ENCODE results near the gene ADAMTS12.
"Not testable (repeated sequence)": the region's sequence is repeated elsewhere in the genome, so short reads cannot be mapped to it uniquely, and the experiment has no call there.

The ADAMTS12 gene

DNA sequence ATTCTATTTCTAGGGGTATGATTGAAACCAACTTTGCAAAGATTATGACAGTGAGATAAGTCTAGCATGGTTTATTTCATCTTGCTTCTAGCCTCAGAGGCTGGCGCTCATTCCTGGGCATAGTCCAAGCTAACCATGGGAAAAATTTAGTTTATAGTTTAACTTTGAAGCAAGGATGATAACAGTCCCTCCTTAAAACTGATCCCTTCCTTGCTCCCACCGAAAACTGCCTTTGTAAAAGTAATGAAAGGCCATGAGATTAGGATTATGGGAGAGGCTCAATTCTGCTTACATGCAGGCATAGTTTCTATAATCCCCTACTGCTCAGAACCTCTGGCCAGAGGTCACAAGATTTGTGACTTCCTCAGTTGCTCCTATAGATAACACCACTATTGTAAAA is 375.4 kb downstream of the ADAMTS12 start:
- FAIRE-seq (no peak), DNase-seq (ENCODE audit: insufficient read length, low spot score) (no peak)
- TF ChIP-seq SPI1 (IDR thresholded peaks at IDR 0.05; ENCODE audit: low read depth, low read length) = no peak
- TF ChIP-seq TAF1 (IDR thresholded peaks at IDR 0.05; ENCODE audit: low read depth, low read length) = no peak
- no peak for TF ChIP-seq PAX5 (IDR thresholded peaks at IDR 0.05; ENCODE audit: insufficient read depth, low read length, severe bottlenecking)

DNA sequence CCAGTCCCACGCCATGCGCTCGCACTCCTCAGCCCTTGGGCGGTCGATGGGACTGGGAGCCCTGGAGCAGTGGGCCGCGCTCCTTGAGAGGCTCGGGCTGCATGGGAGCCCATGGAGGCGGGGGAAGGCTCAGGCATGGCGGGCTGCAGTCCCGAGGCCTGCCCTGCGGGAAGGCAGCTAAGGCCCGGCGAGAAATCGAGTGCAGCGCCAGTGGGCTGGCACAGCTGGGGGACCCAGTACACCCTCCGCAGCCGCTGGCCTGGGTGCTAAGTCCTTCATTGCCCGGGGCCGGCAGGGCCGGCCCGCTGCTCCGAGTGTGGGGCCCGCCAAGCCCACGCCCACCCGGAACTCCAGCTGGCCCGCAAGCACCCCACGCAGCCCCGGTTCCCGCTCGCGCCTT is 376.4 kb downstream of the ADAMTS12 start:
- not testable (repeated sequence) for FAIRE-seq; DNase-seq (ENCODE audit: insufficient read length, low spot score)

DNA sequence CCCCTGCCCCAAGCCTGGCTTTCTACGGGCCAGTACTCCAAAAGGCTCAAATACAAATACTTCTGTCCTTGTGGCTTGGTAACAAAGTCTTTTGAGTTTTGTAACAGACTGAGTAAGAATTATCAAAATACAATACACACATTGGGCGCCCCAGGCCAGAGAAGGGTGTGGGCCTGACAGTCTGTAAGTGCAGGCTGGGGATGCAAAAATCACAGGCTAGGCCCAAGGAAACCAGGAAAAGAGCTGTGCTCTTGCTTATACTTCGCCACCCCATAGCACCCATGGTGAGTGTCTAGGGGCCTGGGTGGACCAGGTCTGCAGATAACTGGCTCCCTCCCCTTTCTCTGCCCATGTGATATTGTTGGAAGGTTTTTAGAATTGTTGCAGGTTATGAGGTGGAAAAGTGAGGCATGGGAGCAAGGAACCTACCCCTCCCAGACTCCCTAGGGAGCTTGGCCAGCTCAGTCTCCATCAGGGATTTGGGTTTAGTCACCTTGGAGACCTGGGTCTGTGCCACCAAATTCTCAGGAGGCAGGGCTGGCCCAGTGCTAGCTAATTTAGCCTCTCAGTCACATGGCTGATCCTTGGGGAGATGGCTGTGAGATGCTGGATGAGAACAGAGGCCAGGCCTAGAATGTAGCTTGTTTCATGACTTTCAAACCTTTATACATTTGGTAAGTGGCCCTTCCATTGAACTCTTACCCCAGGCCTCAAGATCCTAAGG is 378.2 kb downstream of the ADAMTS12 start:
- FAIRE-seq = no peak
- no peak for DNase-seq (ENCODE audit: insufficient read length, low spot score)
- no peak for TF ChIP-seq POU2F2 (IDR thresholded peaks at IDR 0.05; ENCODE audit: low read depth, low read length)
- no peak for TF ChIP-seq SPI1 (IDR thresholded peaks at IDR 0.05; ENCODE audit: low read depth, low read length)
- no peak for TF ChIP-seq TAF1 (IDR thresholded peaks at IDR 0.05; ENCODE audit: low read depth, low read length)
- TF ChIP-seq PAX5 (IDR thresholded peaks at IDR 0.05; ENCODE audit: insufficient read depth, low read length, severe bottlenecking) = no peak
- no peak for TF ChIP-seq POLR2AphosphoS5 (IDR thresholded peaks at IDR 0.05; ENCODE audit: low read depth, low read length)
- TF ChIP-seq POLR2A (IDR thresholded peaks at IDR 0.05; ENCODE audit: low read depth, low read length) = no peak

DNA sequence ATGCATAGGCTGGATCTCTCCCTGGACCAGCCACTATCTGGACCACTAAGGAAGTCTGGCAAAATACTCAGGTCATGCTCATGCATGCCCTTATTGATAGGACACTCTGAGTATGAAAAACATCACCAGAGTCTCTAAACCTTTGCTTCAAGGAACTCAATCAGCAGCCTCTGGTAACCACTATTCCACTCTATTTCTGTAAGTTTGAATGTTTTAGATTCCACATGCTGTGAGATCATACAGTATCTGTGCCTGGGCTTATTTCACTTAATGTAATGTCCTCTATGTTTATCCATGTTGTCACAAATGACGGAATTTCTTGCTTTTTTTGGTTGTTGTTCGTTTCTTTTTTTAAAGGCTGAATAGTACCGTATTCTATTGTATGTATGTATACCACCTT is 382.8 kb downstream of the ADAMTS12 start:
- FAIRE-seq = no peak

DNA sequence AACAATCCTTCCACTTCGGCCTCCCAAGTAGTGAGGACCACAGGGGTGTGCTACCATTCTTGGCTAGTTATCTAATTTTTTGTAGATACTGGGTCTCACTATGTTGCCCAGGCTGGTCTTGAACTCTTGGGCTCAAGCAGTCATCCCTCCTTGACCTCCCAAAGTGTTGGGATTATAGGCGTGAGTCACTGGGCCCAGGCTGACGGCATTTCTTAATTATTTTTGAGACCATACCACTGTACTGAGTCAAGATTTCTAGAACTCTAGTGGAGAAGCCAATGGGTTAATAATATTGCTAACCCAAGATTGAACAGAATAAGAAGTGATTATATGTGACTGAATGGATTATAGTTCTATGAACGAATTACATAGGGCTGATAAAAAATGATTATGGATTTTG is 384.4 kb downstream of the ADAMTS12 start:
- no peak for DNase-seq (ENCODE audit: insufficient read length, low spot score)
- FAIRE-seq = no peak
- TF ChIP-seq POLR2A (IDR thresholded peaks at IDR 0.05; ENCODE audit: low read depth, low read length) (no peak), TAF1 (IDR thresholded peaks at IDR 0.05; ENCODE audit: low read depth, low read length) (no peak), POU2F2 (IDR thresholded peaks at IDR 0.05; ENCODE audit: low read depth, low read length) (no peak), SPI1 (IDR thresholded peaks at IDR 0.05; ENCODE audit: low read depth, low read length) (no peak), PAX5 (IDR thresholded peaks at IDR 0.05; ENCODE audit: insufficient read depth, low read length, severe bottlenecking) (no peak), POLR2AphosphoS5 (IDR thresholded peaks at IDR 0.05; ENCODE audit: low read depth, low read length) (no peak)

More for the DNA sequence above, 382.8 kb downstream of the ADAMTS12 start:
- TF ChIP-seq POLR2AphosphoS5 (IDR thresholded peaks at IDR 0.05; ENCODE audit: low read depth, low read length) = no peak
- no peak for TF ChIP-seq POU2F2 (IDR thresholded peaks at IDR 0.05; ENCODE audit: low read depth, low read length)
- no peak for TF ChIP-seq PAX5 (IDR thresholded peaks at IDR 0.05; ENCODE audit: insufficient read depth, low read length, severe bottlenecking)
- no peak for TF ChIP-seq TAF1 (IDR thresholded peaks at IDR 0.05; ENCODE audit: low read depth, low read length)
- no peak for TF ChIP-seq POLR2A (IDR thresholded peaks at IDR 0.05; ENCODE audit: low read depth, low read length)
- TF ChIP-seq SPI1 (IDR thresholded peaks at IDR 0.05; ENCODE audit: low read depth, low read length) = no peak
- no peak for DNase-seq (ENCODE audit: insufficient read length, low spot score)

DNA sequence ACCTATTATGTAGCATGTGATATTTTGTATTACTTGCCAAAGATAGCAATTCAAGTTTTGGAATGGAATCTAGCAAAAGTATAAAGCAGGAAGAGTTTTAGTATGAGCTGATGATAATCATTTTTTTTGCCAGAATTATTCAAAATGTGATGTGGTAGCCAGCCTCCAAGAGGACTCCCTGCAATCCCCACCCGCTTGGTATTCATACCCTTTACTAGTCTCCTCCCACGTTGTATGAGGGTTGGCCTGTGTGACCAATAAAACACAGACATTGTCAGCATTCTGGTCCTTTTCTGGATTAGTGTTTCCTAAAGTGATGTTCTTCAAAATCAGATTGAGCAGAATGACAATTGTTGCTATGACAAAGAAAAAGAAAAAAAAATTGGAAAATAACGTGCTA is 387.2 kb downstream of the ADAMTS12 start:
- DNase-seq (ENCODE audit: insufficient read length, low spot score) = no peak
- no peak for FAIRE-seq
- no peak for TF ChIP-seq TAF1 (IDR thresholded peaks at IDR 0.05; ENCODE audit: low read depth, low read length)

DNA sequence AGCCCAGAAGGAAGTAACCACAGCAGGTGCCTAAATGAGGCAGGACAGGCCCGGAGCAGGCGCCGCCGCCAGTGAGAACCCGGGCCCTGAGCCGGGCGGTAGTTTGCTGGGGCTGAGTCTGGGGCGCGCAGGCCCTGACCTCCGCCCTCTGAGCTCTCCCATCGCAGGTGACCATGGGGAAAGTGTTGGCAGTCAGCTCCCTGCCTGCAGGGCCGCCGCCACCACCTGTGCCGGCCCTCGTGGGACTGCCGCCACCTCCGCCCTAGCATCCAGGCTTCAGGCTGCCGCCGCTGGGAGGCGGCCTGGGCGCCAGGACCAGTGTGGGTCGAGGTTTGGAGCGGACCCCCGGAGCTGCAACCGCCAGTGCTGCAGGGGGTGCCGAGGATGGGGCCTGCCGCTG is 389.9 kb downstream of the ADAMTS12 start:
- DNase-seq (ENCODE audit: insufficient read length, low spot score) (no peak), FAIRE-seq (no peak)
- TF ChIP-seq PAX5 (IDR thresholded peaks at IDR 0.05; ENCODE audit: insufficient read depth, low read length, severe bottlenecking) (no peak), POU2F2 (IDR thresholded peaks at IDR 0.05; ENCODE audit: low read depth, low read length) (no peak), POLR2A (IDR thresholded peaks at IDR 0.05; ENCODE audit: low read depth, low read length) (no peak), SPI1 (IDR thresholded peaks at IDR 0.05; ENCODE audit: low read depth, low read length) (no peak)

DNA sequence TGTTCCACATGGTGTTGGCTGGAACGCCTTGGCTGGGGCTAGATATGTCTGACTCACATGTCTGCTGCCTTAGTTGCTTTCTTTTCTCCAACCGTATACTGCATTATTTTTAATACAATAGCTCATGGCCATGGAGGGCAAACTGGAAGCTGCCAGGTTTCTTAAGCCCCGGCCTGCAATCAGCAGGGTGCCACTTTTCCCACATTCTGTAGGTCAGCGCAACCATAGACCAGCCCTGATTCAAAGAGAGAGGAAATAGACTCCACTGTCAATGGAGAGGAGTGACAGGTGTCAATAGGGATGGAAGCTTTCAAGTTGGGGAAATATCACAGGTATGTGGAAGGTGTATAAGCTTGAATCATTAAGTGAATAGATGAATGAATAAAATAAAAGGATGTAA is 390.5 kb downstream of the ADAMTS12 start:
- FAIRE-seq (no peak), DNase-seq (ENCODE audit: insufficient read length, low spot score) (no peak)
- no peak for TF ChIP-seq POU2F2 (IDR thresholded peaks at IDR 0.05; ENCODE audit: low read depth, low read length)
- TF ChIP-seq SPI1 (IDR thresholded peaks at IDR 0.05; ENCODE audit: low read depth, low read length) = no peak
- TF ChIP-seq POLR2AphosphoS5 (IDR thresholded peaks at IDR 0.05; ENCODE audit: low read depth, low read length) = no peak
- TF ChIP-seq TAF1 (IDR thresholded peaks at IDR 0.05; ENCODE audit: low read depth, low read length) = no peak
- TF ChIP-seq PAX5 (IDR thresholded peaks at IDR 0.05; ENCODE audit: insufficient read depth, low read length, severe bottlenecking) = no peak
- no peak for TF ChIP-seq POLR2A (IDR thresholded peaks at IDR 0.05; ENCODE audit: low read depth, low read length)

DNA sequence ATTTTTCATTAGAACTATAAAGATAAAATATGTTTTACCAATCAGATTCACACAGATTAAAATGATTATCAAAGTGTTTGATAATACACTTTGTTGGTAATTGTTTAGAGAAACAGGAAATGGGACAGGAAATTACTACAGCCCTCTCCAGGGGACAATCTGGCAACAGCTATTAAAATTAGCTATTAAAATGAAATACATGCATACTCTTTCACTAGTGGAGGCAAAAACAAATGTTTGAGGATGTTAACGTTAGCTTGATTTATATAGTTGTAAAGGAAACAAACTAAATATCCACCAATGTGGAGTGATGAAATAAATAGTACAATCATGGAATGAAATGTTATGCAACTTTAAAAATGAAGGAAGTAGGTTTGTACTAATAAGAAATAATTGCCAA is 397.3 kb downstream of the ADAMTS12 start:
- TF ChIP-seq POU2F2 (IDR thresholded peaks at IDR 0.05; ENCODE audit: low read depth, low read length) (no peak), SPI1 (IDR thresholded peaks at IDR 0.05; ENCODE audit: low read depth, low read length) (no peak), POLR2A (IDR thresholded peaks at IDR 0.05; ENCODE audit: low read depth, low read length) (no peak), POLR2AphosphoS5 (IDR thresholded peaks at IDR 0.05; ENCODE audit: low read depth, low read length) (no peak), PAX5 (IDR thresholded peaks at IDR 0.05; ENCODE audit: insufficient read depth, low read length, severe bottlenecking) (no peak), TAF1 (IDR thresholded peaks at IDR 0.05; ENCODE audit: low read depth, low read length) (no peak)
- DNase-seq (ENCODE audit: insufficient read length, low spot score) = no peak
- no peak for FAIRE-seq

DNA sequence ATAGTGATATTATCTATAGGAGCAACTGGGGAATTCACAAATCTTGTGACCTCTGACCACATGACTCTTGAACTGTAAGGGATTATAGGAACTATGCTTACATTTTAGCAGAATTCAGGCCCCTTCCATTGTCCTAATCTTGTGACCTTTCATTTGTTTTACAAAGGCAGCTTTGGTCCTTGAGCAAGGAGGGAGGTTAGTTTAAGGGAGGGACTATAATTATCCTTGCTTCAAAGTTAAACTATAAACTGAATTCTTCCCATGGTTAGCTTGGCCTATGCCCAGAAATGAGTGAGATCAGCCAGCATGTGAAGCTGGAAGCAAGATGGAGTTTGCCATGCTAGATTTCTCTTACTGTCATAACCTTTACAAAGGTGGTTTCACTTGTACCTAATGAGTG is 399.8 kb downstream of the ADAMTS12 start:
- DNase-seq (ENCODE audit: insufficient read length, low spot score) = no peak
- no peak for FAIRE-seq
- TF ChIP-seq PAX5 (IDR thresholded peaks at IDR 0.05; ENCODE audit: insufficient read depth, low read length, severe bottlenecking) = no peak
- no peak for TF ChIP-seq POU2F2 (IDR thresholded peaks at IDR 0.05; ENCODE audit: low read depth, low read length)
- no peak for TF ChIP-seq TAF1 (IDR thresholded peaks at IDR 0.05; ENCODE audit: low read depth, low read length)
- no peak for TF ChIP-seq POLR2AphosphoS5 (IDR thresholded peaks at IDR 0.05; ENCODE audit: low read depth, low read length)
- no peak for TF ChIP-seq SPI1 (IDR thresholded peaks at IDR 0.05; ENCODE audit: low read depth, low read length)
- no peak for TF ChIP-seq POLR2A (IDR thresholded peaks at IDR 0.05; ENCODE audit: low read depth, low read length)
